Endothelial cell of umbilical vein (primary cell): ENCODE results near the gene ABLIM1. TPM values are rescaled to one million over a fixed set of nuclear protein-coding genes. Genes with fewer than 3 reads are reported as not detected.

Experiments
- BruUV-seq: library from RNA; stranded (reverse); fragments of 400-500 nt; replicated peaks from 2 replicates; lab custom pipeline; 2021; lab: Mats Ljungman, UMichigan
- CTCF ChIA-PET: fragments of 300-600, 350-600 bp; sonication (Branson Sonifier 250); formaldehyde crosslinking; loops from one replicate; lab custom pipeline; 2021; ENCODE audit warnings: antibody characterized with exemption, inconsistent platforms; lab: Charles Lee
- POLR2A ChIA-PET: fragments of 300-600, 350-600 bp; sonication (Branson Sonifier 250); formaldehyde crosslinking; loops from one replicate; lab custom pipeline; 2021; ENCODE audit warnings: antibody characterized with exemption, inconsistent platforms; lab: Charles Lee
- DNase-seq: peaks from one replicate; pipeline ENCODE4 v3.0.0-alpha.2; 2011; ENCODE audit warnings: low read depth, low spot score
- FAIRE-seq: peaks from 2 replicates; lab custom pipeline; 2011; peaks lifted over from hg19 to GRCh38; lab: Jason Lieb, UNC
- H2AFZ ChIP-seq: 2 replicates; pipeline ENCODE4 v1.6.0; 2012; ENCODE audit warnings: low read depth, low read length, control low read depth, inconsistent platforms
- H3K27ac ChIP-seq: 2 replicates; pipeline ENCODE4 v1.5.1; 2011; ENCODE audit warnings: low read depth, mild to moderate bottlenecking, control low read depth, low read length, moderate library complexity; ENCODE audit not compliant: insufficient read depth
- H3K27me3 ChIP-seq, 2 experiments: 2 replicates each; pipeline versions ENCODE4 v1.6.0 to v1.6.1; 2011; ENCODE audit warnings: low read length in 2 of 2, mixed read lengths in 1 of 2; ENCODE audit not compliant: control insufficient read depth in 2 of 2, insufficient read depth in 2 of 2
- H3K36me3 ChIP-seq, 2 experiments: 2 replicates in 1 of 2; 3 replicates in 1 of 2; pipeline ENCODE4 v1.5.1; 2011; ENCODE audit warnings: low read length in 2 of 2, mild to moderate bottlenecking in 1 of 2, moderate library complexity in 1 of 2; ENCODE audit not compliant: control insufficient read depth in 2 of 2, insufficient read depth in 2 of 2; ENCODE audit errors: extremely low read depth in 1 of 2
- H3K4me1 ChIP-seq: 3 replicates; pipeline ENCODE4 v1.5.1; 2011; ENCODE audit warnings: mild to moderate bottlenecking, low read length; ENCODE audit not compliant: control insufficient read depth, insufficient read depth; ENCODE audit errors: extremely low read depth
- H3K4me2 ChIP-seq: 2 replicates; pipeline ENCODE4 v1.6.1; 2011; ENCODE audit warnings: low read length, control low read depth, mixed read lengths; ENCODE audit not compliant: insufficient read depth
- H3K4me3 ChIP-seq, 3 experiments: fragments of 200-600 bp in 1 of 3; sonication (generic), shearing (Covaris generic) in 1 of 3; replicated peaks in 1 of 3; 2 replicates each; pipeline ENCODE4 v1.5.1; 2011 to 2016; ENCODE audit warnings: control low read depth in 3 of 3, low read length in 3 of 3, mild to moderate bottlenecking in 2 of 3, inconsistent platforms in 1 of 3, low read depth in 1 of 3, moderate library complexity in 1 of 3; ENCODE audit not compliant: insufficient read depth in 1 of 3
- H3K79me2 ChIP-seq: 2 replicates; pipeline ENCODE4 v1.6.0; 2012; ENCODE audit warnings: low read length, inconsistent platforms; ENCODE audit not compliant: control insufficient read depth, insufficient read depth
- H3K9ac ChIP-seq: replicated peaks from 2 replicates; pipeline ENCODE3; 2011; ENCODE audit warnings: low read length, control low read depth; ENCODE audit not compliant: insufficient read depth; ENCODE audit errors: extremely low read depth
- H3K9me1 ChIP-seq: replicated peaks from 3 replicates; pipeline ENCODE4 v1.6.0; 2011; ENCODE audit warnings: mild to moderate bottlenecking, low read length; ENCODE audit not compliant: control insufficient read depth, insufficient read depth; ENCODE audit errors: extremely low read depth
- H3K9me3 ChIP-seq: replicated peaks from 2 replicates; pipeline ENCODE4 v1.5.1; 2012; ENCODE audit warnings: low read length, inconsistent platforms; ENCODE audit not compliant: control insufficient read depth, insufficient read depth
- H4K20me1 ChIP-seq: replicated peaks from 2 replicates; pipeline ENCODE3; 2011; ENCODE audit warnings: mild to moderate bottlenecking, low read length; ENCODE audit not compliant: control insufficient read depth, insufficient read depth; ENCODE audit errors: extremely low read depth
- EZH2 ChIP-seq: IDR thresholded peaks from 2 replicates; pipeline ENCODE4 v1.6.1; 2012; ENCODE audit warnings: borderline replicate concordance, low read depth, mild to moderate bottlenecking, moderate library complexity, low read length, inconsistent platforms; ENCODE audit not compliant: severe bottlenecking
- FOS ChIP-seq: IDR thresholded peaks from 2 replicates; pipeline ENCODE4 v1.6.1; 2011; ENCODE audit warnings: mild to moderate bottlenecking, low read length, moderate library complexity, borderline replicate concordance; ENCODE audit not compliant: insufficient read depth
- GATA2 ChIP-seq: IDR thresholded peaks from 2 replicates; pipeline ENCODE4 v1.7.0; 2011; ENCODE audit warnings: low read depth, mild to moderate bottlenecking, moderate library complexity, mixed read lengths, low read length; ENCODE audit not compliant: insufficient read length, insufficient read depth
- JUN ChIP-seq: IDR thresholded peaks from 2 replicates; pipeline ENCODE4 v1.6.1; 2011; ENCODE audit warnings: borderline replicate concordance, low read depth; ENCODE audit not compliant: insufficient read length, insufficient read depth
- MYC ChIP-seq: IDR thresholded peaks from one replicate; pipeline ENCODE4 v1.6.1; 2011; ENCODE audit warnings: mild to moderate bottlenecking, low read depth, low read length
- POLR2A ChIP-seq: IDR thresholded peaks from 2 replicates; pipeline ENCODE4 v1.6.1; 2012; ENCODE audit warnings: low read depth, mild to moderate bottlenecking, control low read depth, low read length
- POLR2AphosphoS5 ChIP-seq: IDR thresholded peaks from 2 replicates; pipeline ENCODE4 v1.6.1; 2012; ENCODE audit warnings: low read depth, mild to moderate bottlenecking, control low read depth, low read length, moderate library complexity; ENCODE audit not compliant: insufficient read depth
- dilution Hi-C: fragments of 300-500 bp; cut with MboI; formaldehyde crosslinking; loops from one replicate; pipeline ENCODE4 v1.15.0; 2019; ENCODE audit warnings: low sequenced_read_pairs; ENCODE audit not compliant: extremely low pct_ligation_motif_present
- intact Hi-C: fragments of 100-400 bp; cut with micrococcal nuclease; formaldehyde crosslinking; loops from one replicate; pipeline ENCODE4 v1.10.0; 2022
- polyA plus RNA-seq, 4 experiments: library from polyadenylated mRNA; depleted of rRNA in 3 of 4; stranded (reverse) in 3 of 4; unstranded in 1 of 4; fragments of >200 nt; gene quantifications; 2 replicates each; pipeline versions ENCODE4 v1.2.1 to v1.2.3, GENCODE V29; 2011 to 2012; ENCODE audit warnings: missing spikeins in 1 of 4
- total RNA-seq: library from RNA; stranded (reverse); gene quantifications from 2 replicates; pipeline ENCODE4 v1.2.3, GENCODE V29; 2021
- TF ChIP-seq, protein P1 (sequence below): IDR thresholded peaks from 2 replicates; pipeline ENCODE4 v1.6.1; 2011; ENCODE audit not compliant: insufficient read depth, insufficient read length
- TF ChIP-seq, protein P2 (sequence below), 2 donors: IDR thresholded peaks; 1 replicate in 1 of 2; 2 replicates in 1 of 2; pipeline ENCODE4 v1.5.1; 2011; ENCODE audit warnings: low read length in 2 of 2, mild to moderate bottlenecking in 2 of 2, moderate library complexity in 2 of 2, control low read depth in 1 of 2, inconsistent platforms in 1 of 2, low read depth in 1 of 2; ENCODE audit not compliant: insufficient read depth in 1 of 2; ENCODE audit errors: extremely low read depth in 1 of 2

The ABLIM1 gene
- total and polyA plus RNA-seq, 2 donors (not counting 3 experiments of a cell fraction or from before 2014, with no cell fraction given): 128 to 235 TPM

DNA sequence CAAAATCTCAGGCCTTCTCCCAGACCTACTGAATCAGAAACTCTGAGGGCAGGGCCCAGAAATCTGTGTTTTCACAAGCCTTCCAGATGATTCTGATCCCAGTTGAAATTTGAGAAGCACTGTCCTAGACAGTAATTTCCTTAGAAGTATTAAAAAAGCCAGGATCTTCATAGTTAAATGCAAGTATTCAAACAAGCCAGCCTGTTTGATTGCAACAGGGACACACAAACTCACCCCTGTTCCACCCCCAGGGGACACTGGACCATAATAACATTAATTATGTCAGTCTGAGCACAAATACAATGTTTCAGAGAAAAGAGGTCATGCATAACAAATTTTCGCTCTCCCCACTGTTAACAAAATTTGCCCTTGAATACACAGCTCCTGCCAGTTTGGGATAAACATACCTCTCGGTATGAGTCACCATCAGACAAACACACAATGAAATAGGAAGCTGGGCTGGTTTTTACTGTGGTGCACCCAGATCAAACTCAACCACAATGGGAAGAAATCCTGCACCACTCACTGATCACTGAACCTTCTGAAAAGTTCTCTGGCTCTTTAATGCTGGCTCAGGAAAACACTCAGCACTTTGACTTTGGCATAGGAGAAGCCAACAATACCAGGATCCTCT is 34.3 kb downstream of the ABLIM1 start:
- Histone ChIP-seq H3K79me2 (no peaks in the 10 kb centered on the region), H3K9me1 (no peaks in the 10 kb centered on the region), H3K4me2 (peak overlapping the region; percentile 44), H3K4me1 (peaks cover 15% of the 10 kb centered on the region), H3K9me3 (no peaks in the 10 kb centered on the region), H2AFZ (no peak overlapping the region), H3K27me3 (no peaks in the 10 kb centered on the region), H3K36me3 (peaks cover 0 to 3% of the 10 kb centered on the region in 2 experiments), H3K4me3 (no peak overlapping the region), H3K9ac (peak overlapping the region; percentile 17), H3K27ac (peak overlapping the region; percentile 45), H4K20me1 (no peaks in the 10 kb centered on the region)
- peak; percentile 90 for DNase-seq
- FAIRE-seq: peak; percentile 95
- TF ChIP-seq, protein P1, sequence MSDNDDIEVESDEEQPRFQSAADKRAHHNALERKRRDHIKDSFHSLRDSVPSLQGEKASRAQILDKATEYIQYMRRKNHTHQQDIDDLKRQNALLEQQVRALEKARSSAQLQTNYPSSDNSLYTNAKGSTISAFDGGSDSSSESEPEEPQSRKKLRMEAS: no peak
- TF ChIP-seq JUN: peak; percentile 93
- TF ChIP-seq POLR2AphosphoS5: peak; percentile 29
- no peak for TF ChIP-seq POLR2A
- peak; percentile 85 for TF ChIP-seq FOS
- no peak for TF ChIP-seq GATA2
- TF ChIP-seq MYC: no peak
- TF ChIP-seq EZH2: no peak
- TF ChIP-seq, protein P2, sequence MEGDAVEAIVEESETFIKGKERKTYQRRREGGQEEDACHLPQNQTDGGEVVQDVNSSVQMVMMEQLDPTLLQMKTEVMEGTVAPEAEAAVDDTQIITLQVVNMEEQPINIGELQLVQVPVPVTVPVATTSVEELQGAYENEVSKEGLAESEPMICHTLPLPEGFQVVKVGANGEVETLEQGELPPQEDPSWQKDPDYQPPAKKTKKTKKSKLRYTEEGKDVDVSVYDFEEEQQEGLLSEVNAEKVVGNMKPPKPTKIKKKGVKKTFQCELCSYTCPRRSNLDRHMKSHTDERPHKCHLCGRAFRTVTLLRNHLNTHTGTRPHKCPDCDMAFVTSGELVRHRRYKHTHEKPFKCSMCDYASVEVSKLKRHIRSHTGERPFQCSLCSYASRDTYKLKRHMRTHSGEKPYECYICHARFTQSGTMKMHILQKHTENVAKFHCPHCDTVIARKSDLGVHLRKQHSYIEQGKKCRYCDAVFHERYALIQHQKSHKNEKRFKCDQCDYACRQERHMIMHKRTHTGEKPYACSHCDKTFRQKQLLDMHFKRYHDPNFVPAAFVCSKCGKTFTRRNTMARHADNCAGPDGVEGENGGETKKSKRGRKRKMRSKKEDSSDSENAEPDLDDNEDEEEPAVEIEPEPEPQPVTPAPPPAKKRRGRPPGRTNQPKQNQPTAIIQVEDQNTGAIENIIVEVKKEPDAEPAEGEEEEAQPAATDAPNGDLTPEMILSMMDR (IDR thresholded peaks at IDR 0.05; ENCODE audit: extremely low read depth in 1 of 2, insufficient read depth in 1 of 2, low read depth in 1 of 2, low read length in 2 of 2): no peak
- intact Hi-C loops: loop anchor here (1.0 to 2.0 kb wide), 3 partner anchors 9 to 73 kb away; no protein-coding TSS in a partner anchor
- dilution Hi-C loops: no loop called here
- BruUV-seq: no TSS peak
- POLR2A ChIA-PET: no interaction called here
- CTCF ChIA-PET: interaction anchor here (1.0 to 1.5 kb wide), 7 partner anchors 10 to 80 kb away, joined by 3 to 6 read pairs (median 4); no protein-coding TSS in a partner anchor
